HG03108 (cell line): ENCODE data around the gene VPS13D.
"Not testable (repeated sequence)": the region's sequence is repeated elsewhere in the genome, so short reads cannot be mapped to it uniquely, and the experiment has no call there.

ENCODE experiments used
- ATAC-seq: cut with Tn5 transposase; IDR thresholded peaks from one replicate; pipeline ENCODE4 v1.9.1; 2021; ENCODE audit warnings: moderate library complexity; ENCODE audit not compliant: unreplicated experiment

The VPS13D gene

GRCh38 chr1:12462586-12462985, 232.8 kb downstream of the VPS13D start:
- no peak for ATAC-seq

GRCh38 chr1:12464045-12464461, 234.2 kb downstream of the VPS13D start:
- no peak for ATAC-seq

GRCh38 chr1:12464598-12465056, 234.8 kb downstream of the VPS13D start:
- ATAC-seq: no peak

GRCh38 chr1:12465126-12465525, 235.3 kb downstream of the VPS13D start:
- ATAC-seq: no peak

DNA sequence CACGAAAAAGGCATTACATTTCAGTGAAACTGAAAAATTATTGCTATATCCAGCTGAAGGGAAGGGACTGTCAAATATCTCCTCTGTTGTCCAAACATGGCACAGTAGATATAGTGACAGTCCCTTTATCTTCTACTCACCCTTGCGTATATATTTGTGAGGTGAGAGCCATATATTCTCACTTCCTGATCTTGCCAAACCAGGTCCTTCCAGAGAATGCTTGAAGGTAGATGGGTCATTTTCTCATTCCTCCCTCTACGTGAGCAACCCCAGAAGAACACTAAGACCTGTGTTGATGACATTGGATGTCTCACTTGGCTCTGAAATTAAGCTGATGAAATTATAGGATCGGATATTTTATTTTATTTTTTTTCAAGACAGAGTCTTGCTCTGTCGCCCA, 237.0 kb downstream of the VPS13D start:
- no peak for ATAC-seq

DNA sequence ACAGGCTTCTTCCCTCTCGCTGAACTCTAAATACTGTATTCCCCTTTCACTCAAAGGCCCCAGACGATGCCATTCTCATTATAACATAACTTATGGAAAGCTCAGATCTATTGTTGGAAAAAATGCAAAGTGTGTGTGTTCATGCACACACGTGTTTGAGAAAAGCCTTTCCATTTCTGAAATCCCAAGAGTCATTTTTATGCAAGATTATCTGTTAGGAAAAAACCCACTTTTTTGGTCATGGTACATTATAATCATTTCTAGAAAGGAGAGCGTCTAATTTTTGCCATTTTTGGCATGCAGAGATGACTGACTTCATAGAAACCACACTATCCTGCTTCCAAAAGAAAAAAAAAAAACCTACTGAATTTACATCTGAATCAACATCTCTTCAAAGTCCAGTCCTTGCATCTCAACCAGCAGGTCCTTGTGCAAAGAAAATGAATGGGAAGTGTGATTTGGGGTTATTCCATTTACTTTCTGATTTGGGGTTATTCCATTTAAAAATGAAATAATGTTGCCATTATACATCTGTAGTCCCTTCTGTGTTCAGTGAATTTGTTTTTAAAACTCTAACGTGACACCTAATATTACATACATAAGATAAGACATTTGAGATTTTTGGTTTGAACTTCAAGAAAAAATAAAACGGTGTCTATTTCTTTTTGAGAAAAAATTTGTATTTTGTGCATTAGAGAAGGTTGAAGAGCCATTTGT, 237.9 kb downstream of the VPS13D start:
- ATAC-seq: no peak

- ATAC-seq: no peak
These were observed 238.5 kb downstream of the VPS13D start for GRCh38 chr1:12468323-12468722.

DNA sequence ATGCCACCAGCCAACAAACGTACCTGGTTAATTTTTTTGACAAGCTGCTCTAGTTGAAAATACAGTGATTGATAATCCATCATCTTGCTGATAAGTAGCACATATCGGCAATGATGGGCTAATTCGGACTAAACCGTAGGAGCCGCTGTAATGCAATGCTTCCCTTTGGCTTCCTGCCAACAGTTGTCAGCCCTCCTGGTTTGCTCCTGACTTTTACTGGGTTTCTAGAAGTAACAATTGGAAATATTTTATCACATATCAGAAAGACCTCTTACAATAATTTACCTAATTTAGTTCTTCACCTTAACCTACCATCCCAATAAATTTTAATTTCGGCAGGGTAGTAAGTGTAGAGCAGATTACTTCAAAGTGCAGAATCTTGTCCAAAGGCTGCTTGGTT, 239.7 kb downstream of the VPS13D start:
- ATAC-seq: no peak

DNA sequence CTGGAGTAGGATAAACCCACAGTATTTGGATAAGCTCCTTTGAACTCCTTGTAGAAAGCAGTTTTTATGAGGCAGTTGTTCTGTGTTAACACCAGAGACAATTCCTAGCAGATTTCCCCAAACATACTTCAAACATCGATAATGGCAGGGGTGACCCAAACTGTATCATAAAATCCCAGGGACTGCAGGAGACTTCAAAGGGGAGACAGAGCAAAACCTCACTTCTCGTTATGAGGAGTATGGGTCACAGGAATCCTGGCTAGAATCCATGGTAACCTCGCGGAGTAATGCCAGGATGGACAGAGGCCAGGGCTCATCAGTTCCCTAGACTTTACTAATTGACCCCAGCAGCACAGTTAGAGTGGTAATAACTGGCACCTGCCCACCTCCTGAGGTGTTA, 240.2 kb downstream of the VPS13D start:
- no peak for ATAC-seq

DNA sequence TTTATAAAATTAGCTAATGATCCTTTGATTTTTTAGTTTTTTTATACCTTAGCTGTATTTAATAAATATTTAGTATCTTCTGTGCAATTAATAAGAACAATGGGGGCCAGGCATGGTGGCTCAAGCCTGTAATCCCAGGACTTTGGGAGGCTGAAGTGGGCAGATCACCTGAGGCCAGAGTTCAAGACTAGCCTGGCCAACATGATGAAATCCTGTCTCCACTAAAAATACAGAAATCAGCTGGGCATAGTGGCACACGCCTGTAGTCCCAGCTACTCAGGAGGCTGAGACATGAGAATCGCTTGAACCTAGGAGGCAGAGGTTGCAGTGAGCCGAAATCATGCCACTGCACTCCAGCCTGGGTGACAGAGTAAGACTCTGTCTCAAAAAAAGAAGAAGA, 241.1 kb downstream of the VPS13D start:
- not testable (repeated sequence) for ATAC-seq

GRCh38 chr1:12472156-12472797, 242.4 kb downstream of the VPS13D start:
- no peak for ATAC-seq

DNA sequence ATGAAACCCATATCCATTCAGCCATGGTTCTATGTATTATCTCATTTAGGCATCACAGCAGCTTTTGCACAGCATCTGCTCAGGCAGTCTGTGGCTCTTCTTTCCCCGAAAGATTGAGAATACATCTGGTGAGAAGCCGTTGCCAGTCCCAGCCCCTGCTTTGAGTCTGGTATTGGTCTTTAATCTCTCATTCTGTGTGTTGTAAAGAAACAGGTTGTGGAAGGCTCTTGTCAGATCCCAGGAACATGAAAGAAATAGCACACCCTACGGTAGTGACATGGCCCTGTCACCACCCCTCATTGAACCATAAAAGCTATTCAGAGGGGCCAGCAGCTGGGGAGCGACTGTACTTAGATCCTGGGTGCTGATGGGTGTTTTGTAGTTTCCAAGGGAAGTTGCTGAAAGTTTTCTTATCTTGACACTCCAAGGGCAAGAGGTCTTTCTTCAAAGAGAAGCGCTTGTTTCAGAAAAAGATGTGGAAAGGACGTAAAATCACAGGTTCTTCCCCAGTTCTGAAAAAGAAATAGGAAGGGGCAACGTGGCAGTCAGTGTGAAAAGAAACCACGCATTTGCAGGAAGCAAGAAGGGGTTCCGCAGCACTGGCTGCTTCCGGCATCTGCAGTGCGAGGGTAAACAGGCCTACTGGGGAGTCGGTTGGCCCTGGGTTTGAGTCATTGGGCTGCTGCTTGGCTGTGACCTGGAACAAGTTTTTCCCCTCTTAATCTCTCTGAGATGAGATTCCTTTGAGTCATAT, 243.1 kb downstream of the VPS13D start:
- no peak for ATAC-seq

DNA sequence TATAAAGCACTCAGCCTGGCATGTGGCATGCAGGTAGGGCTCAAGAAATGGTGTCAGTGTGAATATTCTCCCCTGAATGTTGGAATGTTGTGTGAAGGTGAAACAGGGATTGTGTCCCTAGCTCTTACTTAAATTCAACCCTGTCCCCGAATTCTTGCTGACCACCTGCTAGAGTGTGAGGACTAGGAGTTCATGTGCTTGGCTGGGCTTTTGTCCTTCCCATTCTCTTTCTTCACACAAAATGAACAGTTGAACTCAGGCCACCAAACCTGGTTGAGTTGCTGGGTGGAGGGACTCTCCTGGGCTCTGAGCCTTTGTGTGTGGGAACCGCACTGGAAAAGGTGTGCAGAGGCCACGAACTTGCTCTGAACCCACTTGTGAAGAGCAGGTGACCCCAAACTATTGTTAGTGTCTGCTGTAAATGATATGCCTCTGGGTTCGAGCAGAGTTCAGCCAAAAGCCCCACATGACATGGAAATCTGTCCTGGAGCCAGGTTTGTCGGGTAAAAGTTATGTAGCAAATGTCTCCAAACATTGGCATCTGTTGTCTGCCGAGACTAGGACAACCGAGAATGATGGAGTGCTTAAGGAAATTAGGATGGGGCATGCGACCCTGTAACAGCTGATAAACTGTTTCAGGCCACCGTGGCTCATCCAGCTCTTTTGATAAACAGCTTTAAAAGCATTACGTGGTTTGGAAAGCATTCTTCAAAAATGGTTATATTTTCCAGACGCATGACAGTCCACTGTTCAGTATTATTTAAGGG, 243.9 kb downstream of the VPS13D start:
- no peak for ATAC-seq

DNA sequence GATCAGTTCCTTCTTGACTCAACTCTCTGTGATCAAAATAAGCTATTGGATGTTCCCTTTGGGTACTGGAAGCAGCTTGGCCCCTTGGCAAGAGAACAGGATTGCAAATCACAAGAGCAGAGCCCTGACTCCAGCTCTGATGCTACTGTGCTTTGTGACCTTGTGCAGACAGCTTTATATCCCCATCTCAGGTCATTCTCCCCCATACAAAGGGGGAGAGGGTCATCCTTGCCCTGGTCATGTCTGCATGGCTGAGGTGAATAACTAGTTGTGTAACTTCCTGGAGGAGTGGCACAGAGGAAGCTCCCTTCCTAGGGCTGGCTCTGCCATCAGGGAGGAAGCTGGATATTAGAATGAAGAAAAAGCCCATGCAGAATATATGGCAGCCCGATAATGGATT, 245.3 kb downstream of the VPS13D start:
- ATAC-seq: no peak

GRCh38 chr1:12475530-12475934, 245.7 kb downstream of the VPS13D start:
- no peak for ATAC-seq

GRCh38 chr1:12475947-12476346, 246.1 kb downstream of the VPS13D start:
- ATAC-seq: no peak

GRCh38 chr1:12477314-12477713, 247.5 kb downstream of the VPS13D start:
- ATAC-seq: no peak

DNA sequence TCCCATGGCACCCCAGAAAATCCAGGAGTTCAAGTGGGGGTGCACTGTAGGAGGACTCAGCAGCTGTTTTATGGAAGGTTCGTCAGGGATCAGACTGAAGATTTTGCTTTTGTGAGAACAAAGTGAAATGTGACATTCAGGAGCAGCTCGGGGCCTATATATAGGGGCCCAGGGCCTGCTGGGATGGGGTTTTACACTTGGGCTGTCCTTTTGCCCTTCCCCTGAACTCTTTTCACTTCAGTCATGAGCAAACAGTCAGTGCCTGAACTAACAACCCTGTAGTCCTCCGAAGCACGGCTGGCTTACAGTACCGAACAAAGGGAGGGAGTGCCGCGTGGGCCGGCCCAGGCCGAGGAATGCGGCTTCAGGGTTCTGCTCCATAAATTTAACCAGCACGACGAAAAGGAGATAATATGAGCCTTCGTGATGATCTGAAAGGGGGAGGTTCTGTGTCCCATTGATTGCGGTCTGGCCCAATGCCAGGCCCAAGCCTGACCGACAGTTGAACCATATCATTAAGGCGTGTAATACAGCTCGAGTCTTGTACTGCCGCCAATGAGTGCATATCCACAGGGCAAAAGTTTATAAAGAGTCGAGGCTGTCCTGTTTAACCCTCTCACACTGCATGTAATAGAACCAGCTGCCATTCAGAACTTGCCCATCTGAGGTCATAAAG, 248.2 kb downstream of the VPS13D start:
- no peak for ATAC-seq

DNA sequence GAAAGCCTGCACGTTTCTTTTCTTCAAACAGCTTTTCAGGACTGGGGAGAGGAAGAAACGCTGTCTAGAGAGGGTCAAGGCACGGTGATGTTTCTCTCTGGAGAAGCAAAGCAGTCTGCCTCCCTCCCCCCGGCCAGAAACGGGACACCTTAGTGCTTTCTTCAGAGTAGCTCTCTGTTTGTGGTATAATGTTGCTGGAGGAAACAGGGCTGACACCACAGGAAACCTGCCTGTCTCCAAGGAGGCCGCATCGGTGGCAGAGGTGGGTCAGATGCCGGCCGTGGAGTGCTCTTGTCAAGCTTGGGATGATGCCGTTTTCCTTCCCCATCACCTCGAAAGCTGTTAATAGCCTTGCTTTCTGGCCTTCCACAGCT, 248.8 kb downstream of the VPS13D start:
- ATAC-seq: no peak

DNA sequence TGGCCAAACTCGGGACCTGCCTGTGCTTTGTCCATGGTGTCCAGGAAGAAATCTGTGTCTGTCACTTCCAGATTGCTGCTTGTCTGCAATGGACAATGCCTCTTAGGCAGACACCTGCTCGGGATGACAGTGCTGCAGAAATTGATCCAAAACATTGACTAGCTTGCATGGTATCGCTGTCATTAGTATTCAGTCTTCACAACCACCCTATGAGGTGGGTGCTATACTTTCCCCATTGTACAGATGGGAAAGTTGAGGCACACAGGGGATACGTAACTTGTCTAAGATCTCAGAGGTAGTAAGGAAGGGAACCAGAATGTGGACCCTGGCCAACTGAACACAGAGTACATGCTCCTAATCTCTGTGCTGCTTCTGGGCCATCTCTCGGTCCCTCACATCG, 249.5 kb downstream of the VPS13D start:
- ATAC-seq: no peak

DNA sequence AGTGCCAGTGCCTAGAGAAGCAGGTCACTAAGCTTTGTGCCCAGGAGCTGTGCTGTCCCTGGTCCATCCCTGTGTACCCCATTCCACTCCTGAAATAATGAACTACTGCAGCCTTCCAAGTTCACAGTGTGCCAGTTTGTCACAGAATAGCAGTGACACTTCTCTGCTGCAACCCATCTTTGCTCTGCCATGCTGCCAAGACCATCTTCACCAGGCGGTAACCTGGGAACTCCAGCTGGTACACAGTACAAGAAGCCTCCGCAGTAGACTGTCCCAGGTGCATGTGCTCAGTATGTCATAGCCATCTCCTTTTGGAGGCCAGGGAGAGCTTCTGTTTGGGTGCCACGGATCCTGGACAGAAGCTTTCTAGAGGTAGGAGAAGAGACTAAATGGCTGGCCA, 250.2 kb downstream of the VPS13D start:
- no peak for ATAC-seq
